ENCODE measurements around the gene ZMIZ2.

Gene ZMIZ2

DNA sequence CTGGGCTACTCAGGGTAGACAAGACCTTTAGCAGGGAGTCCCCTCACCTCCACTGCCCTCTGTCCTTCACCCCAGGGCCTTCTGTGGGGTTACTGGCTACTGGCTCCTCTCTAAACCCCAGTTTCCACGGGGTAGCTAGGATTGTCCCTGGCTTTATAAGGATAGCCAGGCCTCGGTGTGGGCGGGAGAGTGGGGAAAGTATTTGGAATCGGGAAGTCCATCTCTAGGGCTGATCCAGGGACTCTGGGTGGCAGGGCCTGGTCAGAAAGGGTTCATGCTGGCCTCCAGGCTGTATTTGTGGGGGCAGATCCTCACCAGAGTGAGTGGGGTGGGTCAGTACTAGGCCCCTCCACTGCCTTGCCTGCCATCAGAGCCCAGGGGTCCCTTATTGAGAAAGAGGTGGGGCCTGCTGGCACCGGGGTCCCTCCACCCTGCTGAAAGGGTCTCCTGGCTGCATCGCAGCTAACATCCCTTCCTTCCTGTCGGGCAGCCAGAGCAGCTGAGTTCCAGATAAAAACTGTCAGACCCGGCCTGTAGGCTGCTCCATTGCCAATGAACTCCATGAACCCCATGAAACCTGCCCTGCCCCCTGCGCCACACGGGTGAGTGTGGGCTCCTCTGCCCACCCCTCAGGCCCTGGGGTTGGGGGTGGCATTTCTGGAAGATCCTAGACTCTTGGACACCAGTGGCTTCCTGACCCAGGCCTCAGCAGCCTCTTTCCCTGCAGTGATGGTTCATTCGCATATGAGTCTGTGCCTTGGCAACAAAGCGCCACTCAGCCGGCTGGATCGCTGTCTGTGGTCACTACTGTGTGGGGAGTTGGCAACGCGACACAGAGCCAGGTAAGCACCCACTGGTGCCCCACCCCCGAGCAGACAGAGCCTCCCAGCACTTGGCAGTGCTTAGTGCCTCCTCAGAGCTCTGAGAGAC lies 7.3 kb downstream of the ZMIZ2 start:
- DNase-seq (ENCODE audit: low read depth) = no peak

DNA sequence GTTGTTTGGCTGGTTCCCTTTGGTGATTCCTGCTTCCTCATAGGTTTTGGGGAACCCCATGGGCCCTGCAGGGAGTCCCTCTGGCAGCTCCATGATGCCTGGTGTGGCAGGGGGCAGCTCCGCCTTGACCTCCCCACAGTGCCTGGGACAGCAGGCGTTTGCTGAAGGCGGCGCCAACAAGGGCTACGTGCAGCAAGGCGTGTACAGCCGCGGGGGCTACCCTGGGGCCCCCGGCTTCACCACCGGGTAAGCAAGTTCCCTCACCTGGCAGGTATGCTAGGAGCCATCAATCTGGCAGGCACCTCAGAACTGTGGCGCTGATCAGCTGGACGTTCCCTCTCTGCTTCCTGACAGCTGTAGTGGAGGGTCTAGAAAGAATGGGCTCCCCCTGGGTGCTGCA lies 8.3 kb downstream of the ZMIZ2 start:
- DNase-seq (ENCODE audit: low read depth) = no peak

DNA sequence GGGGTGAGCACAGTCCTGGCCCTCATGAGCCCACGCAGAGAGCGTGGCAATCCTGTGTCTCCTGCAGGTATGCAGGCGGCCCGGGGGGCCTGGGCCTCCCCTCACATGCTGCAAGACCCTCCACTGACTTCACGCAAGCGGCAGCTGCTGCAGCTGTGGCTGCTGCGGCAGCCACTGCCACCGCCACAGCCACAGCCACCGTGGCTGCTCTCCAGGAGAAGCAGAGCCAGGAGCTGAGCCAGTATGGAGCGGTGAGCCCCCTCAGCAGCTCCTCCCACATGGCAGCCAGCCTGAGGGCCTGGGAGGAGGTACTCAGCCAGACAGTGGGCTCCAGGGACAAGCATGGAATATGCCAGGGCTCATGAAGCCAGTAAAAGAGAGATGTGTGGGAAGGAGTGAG lies 8.7 kb downstream of the ZMIZ2 start:
- no peak for DNase-seq (ENCODE audit: low read depth)

DNA sequence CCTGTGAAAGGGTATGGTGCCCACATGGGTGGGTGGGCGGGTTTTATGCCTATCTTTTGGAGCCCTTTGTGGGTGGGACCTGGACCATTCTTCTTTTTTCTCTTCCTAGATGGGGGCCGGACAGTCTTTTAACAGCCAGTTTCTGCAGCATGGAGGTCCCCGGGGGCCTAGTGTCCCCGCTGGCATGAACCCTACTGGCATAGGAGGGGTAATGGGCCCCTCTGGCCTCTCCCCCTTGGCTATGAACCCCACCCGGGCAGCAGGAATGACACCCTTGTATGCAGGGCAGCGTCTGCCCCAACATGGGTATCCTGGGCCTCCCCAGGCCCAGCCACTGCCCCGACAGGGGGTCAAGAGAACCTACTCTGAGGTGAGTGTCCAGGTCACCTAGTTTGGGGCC lies 9.1 kb downstream of the ZMIZ2 start:
- no peak for DNase-seq (ENCODE audit: low read depth)

DNA sequence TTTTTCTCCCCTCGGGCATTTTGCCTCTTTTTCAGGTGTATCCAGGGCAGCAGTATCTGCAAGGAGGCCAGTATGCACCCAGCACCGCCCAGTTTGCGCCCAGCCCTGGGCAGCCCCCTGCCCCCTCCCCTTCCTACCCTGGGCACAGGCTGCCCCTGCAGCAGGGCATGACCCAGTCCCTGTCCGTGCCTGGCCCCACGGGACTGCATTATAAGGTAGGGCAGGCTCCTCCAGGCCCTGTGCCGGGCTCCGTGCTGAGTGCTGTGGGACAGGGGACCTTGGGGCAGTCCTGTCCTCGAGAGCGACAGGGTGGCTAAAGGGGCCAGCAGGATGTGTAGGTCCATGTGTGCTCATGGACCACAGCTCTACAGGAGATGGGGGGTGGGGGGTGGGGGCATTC lies 10.6 kb downstream of the ZMIZ2 start:
- no peak for DNase-seq (ENCODE audit: low read depth)

DNA sequence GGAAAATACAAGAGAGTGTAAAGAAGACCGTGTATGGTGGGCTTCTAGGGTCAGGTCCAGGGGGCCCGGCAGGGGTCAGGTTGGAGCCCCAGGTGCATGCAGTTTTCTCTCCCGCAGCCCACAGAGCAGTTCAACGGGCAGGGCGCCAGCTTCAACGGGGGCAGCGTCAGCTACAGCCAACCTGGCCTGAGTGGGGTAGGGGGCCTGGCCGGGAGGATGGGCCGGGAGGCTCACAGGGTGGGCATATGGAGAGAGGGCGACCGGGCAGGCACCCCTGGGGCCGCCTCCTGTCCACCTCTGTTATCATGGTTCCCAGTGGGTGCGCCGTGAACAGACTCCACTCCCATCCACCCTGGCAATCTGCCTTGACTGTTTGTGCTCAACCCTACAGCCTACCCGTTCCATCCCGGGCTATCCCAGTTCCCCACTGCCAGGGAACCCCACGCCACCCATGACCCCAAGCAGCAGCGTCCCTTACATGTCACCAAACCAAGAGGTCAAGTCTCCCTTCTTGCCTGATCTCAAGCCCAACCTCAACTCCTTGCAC lies 11.5 kb downstream of the ZMIZ2 start:
- DNase-seq (ENCODE audit: low read depth) = no peak

DNA sequence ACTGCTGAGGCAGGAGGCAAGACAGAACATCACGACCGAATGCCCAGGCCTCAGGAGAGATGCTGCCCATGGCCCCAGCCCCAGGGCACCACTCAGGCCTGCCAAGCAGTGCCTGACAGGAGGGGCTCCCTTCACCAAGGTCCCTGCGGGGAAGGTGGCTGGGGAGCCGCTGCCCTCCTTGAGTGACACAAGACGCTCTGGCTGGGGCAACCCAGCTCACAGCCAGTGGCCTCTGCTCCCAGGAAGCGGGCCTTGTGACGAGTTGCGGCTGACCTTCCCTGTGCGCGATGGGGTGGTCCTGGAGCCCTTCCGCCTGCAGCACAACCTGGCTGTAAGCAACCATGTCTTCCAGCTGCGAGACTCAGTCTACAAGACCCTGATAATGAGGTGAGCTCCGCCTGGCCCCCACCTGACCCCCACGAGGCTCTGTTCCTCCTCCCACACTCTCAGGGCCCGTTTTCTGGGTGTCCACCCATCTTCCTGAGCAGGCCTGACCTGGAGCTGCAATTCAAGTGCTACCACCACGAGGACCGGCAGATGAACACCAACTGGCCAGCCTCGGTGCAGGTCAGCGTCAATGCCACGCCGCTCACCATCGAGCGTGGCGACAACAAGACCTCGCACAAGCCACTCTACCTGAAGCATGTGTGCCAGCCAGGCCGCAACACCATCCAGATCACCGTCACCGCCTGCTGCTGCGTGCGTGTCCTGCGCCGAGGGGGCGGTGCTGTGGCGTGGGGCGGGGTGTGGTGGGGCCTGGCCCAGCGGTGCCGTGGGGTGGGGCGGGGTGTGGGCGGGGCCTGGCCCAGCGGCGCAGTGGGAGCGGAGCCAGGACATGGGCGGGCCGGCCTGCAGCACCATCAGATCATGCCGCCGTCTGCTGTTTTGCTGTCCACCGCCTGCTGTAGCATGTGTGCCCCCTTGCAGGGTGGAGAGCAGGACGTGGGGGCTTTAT lies 12.8 kb downstream of the ZMIZ2 start:
- DNase-seq (ENCODE audit: low read depth) = no peak

DNA sequence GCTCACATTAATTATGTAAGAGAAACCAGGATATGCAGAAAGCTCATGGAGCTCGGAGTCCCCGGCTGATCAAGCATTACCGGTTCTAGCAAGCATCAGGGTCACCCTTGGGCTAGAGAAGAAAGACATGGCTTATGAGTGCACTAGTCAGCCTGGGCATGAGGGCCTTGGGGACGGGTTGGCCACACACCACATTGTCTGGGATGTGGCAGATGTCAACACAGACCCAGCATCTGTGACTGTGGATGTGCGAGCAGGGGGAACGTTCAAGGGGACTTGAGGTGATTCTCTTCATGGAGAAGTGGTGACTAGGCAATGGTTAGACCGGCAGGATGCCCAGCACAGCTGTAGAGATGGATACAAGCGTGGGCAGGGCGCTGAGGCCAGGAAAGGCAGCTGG lies 13.7 kb downstream of the ZMIZ2 start:
- no peak for DNase-seq (ENCODE audit: low read depth)

DNA sequence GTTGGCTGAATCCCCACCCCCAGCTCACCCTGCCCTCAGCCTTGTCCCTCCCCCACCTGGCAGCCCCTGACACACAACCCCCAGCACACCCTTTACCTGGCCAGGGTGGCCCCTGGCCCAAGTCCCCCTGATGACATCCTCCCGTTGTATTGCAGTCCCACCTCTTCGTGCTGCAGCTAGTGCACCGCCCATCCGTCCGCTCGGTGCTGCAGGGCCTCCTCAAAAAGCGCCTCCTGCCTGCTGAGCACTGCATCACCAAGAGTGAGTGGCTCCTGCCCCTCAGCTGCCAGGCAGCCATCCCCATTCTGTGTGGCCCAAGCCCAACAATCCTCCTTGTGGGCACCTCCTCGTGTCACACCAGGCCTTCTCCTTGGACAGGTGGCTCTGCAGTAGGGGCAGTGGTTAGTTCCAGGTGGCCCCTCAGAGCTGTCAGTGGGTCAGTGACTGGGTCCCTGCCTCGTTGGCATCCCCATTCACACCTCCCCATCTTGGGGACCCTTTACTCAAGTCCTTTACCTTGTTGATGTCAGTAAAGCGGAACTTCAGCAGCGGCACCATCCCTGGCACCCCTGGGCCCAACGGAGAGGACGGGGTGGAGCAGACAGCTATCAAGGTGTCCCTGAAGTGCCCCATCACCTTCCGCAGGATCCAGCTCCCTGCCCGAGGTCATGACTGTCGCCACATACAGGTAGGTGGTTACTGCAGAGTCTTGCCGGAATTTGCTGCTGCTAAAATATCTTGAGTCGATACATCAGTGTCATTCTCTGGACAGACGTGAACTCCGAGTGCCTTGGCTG lies 14.3 kb downstream of the ZMIZ2 start:
- DNase-seq (ENCODE audit: low read depth) = no peak

DNA sequence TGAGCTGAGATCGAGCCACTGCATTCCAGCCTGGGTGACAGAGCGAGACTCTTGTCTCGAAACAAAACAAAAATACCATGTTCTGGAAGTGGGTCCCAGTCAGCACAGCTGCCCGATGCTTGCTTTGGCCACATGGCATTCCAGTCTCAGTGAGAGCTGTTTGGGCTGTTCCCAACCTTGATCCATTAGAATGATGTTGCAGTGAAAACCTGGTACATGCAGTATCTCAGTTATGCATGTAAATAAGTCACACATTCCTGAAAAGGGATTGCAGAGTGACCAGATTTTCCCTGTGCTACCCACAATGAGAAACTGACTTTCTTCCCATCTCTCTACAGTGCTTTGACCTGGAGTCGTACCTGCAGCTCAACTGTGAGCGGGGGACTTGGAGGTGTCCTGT lies 15.4 kb downstream of the ZMIZ2 start:
- no peak for DNase-seq (ENCODE audit: low read depth)

DNA sequence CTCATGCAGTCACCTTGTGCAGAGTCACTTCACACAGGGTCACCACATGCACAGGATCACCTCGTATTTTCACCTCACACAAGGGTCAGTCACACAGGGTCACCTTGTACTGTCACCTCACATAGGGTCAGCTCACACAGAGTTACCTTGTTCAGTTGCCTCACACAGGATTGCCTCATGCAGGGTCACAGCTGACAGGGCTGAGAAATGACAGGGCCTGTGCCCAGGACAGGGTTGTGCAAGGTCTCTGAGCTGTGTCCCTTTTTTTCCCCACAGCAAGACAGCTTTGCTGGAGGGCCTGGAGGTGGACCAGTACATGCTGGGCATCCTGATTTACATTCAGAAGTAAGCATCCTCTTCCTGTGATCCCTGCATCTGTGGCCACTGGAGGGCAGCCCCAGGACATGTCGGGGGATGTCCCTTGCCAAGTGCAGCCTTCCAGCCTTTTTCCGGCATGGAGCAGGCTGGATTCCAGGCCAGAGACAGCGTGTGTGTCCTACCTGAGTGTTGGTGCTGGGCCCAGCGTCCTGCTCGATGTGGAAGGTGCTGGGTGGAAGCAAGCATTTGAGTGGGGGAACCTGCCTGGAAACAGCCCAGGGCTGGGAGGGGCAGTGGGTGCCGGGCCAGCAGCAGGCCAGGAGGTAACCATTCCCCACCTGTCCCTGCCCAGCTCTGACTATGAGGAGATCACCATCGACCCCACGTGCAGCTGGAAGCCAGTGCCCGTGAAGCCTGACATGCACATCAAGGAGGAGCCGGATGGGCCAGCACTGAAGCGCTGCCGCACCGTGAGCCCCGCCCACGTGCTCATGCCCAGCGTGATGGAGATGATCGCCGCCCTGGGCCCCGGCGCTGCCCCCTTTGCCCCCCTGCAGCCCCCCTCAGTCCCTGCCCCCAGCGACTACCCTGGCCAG lies 16.3 kb downstream of the ZMIZ2 start:
- no peak for DNase-seq (ENCODE audit: low read depth)

DNA sequence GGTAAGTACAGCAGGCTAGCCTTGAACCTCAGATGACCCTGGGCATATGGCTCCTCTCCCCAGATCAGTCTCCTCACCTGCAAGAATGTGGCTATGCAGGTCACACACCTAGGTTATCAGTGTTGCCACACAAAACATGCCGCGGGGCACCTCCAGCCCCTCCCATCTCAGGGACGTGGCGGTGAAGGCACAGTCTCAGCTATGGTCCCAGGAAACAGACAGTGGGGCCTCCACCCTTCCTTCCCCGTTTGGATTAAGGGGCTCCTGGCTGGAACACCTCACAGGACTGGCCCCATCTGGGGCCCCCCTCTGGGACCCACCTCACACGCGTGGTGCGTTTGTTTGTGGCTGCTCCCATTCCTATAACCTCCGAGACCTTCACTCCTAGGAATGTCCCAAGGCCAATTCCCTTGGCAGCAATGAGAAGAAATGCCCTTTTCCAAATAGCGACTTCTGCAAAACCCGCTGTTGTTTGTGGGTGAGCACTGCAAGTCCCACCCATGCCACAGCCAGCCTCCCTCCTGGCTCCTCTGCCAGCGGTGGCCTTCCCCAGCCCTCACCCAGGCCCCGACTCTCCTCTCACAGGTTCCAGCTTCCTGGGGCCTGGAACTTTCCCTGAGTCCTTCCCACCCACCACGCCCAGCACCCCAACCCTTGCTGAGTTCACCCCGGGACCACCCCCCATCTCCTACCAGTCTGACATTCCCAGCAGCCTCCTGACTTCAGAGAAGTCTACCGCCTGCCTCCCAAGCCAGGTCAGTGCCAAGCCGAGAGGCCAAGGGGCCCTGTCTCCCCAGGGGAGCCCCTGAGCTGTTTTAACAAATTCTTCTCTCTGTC lies 17.1 kb downstream of the ZMIZ2 start:
- no peak for DNase-seq (ENCODE audit: low read depth)

DNA sequence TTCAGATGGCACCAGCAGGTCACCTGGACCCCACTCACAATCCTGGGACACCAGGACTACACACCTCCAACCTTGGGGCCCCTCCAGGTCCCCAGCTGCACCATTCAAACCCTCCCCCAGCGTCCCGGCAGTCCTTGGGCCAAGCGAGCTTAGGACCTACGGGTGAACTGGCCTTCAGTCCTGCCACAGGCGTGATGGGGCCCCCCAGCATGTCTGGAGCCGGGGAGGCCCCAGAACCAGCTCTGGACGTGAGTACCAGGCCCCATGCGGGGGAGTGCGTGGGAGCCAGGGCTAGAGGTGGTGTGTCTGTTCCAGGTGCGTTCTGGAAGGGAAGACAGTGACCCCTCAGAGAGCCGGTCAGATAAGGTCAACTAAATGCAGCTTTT lies 17.8 kb downstream of the ZMIZ2 start:
- no peak for DNase-seq (ENCODE audit: low read depth)

DNA sequence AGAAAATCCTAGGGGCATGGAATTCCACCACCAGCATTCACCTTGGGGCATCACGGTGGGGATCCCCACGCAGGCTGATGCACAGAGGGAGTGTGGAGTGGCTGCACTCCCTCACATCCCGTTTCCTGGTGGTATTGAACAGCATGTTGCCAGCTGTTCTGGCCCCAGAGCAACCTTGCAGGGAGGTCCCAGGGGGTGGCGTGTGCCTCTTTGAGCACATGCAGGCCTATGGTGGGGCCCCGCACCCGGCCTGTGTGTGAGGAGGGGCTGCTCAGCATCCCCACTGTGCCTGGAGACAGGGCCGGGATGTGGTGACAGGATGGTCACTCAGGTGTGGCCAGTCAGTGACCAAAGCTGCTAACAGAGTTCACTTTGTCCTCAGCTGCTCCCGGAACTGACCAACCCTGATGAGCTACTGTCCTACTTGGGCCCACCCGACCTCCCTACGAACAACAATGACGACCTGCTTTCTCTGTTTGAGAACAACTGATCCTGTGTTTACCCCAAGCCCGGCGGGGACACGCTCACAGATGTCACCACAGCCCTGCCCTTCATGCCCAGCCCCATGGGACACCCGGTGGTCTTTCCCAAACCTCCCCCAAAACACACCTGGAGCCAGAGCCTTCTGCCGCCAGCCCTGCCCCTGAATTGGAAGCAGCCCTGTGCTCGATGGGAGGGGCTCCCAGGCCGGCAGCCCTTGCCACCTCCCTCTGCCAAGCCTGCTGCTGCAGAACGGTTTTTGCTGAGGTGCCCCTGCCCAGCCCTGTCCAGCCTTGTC lies 18.7 kb downstream of the ZMIZ2 start:
- no peak for DNase-seq (ENCODE audit: low read depth)

DNA sequence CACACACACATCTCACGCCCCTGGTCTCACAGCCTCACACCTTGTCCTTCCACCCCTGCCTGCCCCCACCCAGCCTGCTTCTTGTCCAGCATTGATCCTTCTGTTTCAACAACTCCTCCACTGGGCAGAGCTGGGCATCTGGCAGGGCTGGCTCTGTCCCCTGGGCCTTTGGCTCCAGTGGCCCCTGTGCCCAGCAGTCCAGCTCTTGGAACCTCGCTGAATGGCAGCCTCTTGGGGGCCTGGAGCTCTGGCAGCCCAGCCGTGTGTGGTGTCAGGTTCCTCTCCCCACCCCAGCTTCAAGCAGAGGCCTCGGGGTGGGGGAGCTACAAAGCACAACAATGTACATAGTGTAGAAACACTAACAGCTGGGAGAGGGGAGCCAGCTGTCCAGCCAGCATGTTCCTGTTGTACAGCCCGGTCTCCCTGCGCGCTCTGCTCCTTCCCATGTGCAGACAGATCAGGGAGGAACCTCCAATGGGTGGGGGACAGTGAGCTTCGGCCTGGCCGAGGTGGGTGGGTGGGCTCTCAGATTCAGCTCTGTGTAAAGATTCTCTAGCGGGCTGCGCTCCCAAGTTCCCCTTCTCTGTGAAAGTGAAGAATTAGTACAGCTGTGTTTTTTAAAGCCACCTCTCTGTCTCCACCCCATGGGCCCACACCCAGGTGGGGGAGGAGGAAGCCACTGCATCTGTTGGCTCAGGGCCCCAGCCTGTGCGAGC lies 19.4 kb downstream of the ZMIZ2 start:
- no peak for DNase-seq (ENCODE audit: low read depth)

DNA sequence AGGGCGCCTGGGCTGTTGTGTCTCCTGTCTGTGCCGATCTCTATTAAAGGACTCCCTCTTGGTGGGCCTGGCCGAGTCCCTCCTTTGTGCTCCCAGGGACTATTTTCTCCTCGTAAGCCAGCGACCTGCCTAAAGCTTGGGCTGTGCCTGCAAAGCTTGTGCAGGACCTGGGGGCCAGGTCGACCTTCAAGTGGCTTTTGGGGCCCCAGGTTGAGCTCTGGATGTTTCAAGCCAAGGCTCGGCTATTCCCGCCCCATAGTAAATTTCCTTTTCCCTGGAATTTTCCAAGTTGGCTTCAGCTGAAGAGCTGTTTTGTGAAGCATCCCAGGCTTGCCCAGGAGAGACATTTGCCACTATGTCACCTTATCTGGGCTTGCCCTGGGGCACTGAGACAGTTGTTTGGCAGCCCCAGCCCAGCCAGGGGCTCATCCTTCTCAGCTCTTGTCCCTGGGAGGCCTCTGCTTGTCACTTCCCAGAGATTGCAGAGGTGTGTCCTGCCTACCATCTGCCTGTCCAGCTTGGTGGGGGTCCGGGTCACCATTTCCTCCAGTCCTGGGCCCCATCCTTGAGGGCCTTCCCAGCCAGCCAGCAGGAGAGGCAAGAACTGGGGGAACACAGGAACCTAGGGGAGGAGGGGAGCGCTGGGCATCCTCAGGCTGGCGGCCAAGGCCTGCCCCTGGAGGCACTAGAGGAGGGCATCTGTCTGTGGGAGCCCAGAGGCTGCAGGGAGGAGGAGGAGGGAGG lies 20.2 kb downstream of the ZMIZ2 start:
- no peak for DNase-seq (ENCODE audit: low read depth)

DNA sequence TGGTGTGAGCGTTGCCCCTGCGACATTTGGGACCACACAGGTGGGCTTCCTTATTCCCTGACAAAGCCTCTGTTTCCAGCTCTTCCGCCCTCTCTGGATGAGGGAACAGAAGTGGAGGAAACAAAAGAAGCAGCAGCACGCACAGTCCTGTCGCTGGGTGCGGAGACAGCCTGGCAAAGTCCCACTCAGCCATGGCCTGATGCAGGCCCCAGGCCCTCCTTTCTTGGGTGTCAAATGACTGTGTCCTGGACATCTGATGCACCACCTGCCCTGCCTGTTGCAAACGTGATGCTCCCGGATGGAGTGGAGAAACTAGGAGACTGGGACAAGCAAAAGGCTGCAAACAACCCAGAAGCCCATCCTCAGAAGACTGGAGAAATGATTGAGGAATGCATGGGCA lies 20.7 kb downstream of the ZMIZ2 start:
- DNase-seq (ENCODE audit: low read depth) = no peak

Data from stromal cell of bone marrow (primary cell).